ENCODE measurements around the gene PPA2.
A peak's percentile ranks its signal among the peaks of the same experiment; 100 is the strongest.
"Not testable (repeated sequence)": the region's sequence is repeated elsewhere in the genome, so short reads cannot be mapped to it uniquely, and the experiment has no call there.

Gene PPA2

DNA sequence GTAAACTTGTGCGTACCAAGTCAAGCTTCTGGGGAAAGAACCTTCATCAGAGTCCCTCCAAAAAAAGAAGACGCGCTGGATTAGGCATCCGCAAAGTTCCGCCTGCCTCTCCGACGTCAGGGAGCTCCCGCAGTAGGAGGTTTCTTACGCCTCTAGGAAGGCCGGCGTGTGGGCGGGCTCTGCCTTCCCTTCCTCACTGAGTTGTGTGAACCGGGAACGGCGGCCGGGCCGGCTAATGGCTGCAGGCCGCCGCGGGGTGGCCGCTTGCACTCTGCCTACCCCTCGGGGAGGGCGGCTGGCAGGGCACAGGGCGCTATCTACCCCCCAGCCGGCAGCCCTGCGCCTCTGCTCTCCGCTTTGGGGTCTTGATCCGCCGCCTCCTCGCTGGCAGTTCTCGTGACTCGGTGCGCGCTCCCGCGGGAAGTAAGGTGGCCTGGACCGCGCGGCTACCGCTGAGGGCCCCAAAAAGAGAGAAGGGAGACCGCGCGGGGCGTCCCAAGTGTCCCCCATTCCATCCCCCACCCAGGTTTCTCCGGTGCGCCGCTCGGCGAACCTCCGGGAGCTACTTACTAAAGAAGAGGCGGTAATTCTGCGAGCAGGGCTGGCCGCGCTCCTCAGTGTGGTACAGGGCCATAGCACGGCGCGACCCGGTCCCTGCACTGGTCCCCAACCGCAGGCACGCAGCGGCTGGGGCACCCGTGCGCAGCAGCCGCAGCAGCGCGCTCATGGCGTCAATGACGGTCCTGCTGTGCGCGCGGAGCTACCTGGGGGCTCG, at the start of gene PPA2:
PPA2 (minus strand) TSS at position 739 of the 775 bp plus-strand sequence; CDS start at position 727, 12 bp downstream.
- peak; percentile 29 for DNase-seq

DNA sequence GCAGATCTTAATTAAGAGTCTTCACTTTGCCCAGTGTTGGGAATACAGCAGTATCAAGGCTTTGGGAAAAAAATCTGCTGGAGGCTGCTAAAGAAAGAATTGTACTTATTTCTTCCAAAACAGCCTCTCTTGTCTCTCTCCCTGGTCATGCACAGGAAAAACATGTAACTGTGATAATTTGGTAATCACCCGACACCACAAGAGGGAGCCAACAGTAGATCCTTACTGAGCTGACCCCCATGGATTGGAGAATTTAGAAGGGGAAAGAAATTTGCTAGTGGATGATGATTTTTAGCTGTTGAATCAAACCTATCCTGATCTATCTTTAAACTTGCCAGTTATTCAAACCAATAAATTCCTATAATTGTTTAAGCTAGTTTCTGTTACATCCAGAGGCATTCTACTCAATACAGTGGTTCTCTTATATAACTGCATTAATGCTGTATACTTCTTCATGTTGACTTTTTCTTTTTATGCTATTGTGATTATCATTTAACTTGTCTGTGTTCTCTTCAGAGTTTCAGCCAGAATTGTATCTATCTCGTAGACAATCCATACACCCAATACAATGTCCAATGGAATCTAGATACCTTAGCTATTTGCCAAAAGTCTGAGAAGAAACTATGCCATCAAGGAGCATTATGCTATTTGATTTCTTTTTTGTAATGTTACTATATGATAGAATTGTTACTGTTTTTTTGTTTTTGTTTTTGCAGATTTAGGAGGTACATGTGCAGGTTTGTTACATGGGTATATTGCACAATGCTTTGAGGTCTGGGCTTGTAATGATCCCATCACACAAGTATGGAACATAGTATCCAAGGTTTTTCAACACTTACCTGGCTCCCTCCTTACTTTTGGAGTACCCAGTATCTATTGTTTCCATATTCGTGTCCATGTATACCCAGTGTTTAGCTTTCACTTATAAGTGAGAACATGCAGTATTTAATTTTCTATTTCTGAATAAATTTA, 47.2 kb upstream of the PPA2 start:
- peak; percentile 12 for DNase-seq

DNA sequence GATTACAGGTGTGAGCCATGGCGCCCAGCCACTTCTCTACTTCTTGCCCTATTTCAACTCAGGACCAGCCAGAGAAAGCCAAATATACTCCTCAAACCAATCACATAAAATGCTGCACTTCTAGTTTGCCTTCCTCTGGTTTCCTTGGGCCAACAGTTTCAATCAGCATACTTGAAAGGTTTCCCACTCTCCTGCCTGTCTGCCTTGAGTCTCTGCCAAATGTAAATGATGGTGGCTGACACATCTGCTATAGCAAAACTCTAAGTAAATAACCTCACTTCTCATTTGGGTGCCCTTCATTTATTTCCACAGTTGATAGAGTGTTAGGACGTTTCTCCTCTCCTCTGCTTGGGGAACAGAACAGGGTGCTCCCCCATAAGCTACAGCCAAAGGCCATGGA, 36.4 kb upstream of the PPA2 start:
- DNase-seq, result no peak

DNA sequence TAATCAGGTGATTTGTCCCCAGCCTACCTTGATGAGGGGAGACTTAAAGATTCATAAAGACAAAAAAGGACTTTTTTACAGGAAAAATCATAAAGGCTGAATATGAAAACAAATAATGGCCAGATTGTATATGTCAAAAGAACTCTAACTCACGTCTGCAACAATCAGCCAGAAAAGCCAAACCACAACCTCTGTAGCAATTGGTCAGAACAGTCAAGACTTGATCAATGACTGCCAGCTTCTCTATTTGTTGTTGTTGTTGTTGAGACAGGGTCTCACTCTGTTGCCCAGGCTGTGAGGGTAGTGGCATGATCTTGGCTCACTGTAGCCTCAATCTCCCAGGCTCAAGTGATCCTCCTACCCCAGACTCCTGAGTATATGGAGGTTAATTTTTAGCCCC, 35.9 kb upstream of the PPA2 start:
- DNase-seq, result no peak

DNA sequence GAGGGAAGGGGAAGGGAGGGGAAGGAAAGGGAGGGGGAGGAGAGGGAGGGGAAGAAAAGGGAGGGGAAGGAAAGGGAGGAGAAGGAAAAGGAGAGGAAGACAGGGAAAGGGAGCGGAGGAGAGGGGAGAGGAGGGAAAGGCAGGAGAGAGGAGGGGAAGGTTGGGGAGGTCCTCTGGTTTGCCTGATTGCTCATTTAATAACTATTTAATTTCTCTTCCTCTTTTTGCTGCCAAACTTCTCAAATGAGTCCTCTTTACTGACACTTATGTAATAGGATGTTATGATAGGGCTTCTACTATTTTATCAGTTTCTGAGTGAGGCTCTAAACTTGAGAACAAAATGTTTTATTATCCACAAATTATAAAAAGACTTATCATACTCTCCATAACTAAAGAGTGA, 35.4 kb upstream of the PPA2 start:
- no peak for DNase-seq

DNA sequence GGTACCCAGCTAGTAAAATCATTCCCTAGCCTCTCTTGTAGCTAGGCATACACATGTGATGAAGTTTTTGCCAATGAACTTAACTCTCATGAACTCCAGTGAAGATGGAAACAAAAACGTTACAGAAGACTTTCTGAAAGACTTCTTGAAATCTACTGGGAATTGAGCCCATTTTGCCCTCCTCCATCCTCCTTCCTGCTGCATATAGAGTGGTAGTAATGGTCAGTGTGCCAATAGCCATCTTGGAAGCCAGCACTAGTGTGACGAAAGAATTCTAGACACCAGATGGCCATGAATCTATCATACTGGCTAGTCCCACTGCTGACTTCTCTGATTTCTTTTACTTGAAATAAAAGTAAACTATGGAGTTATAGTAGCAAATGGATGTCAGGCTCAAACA, 30.9 kb upstream of the PPA2 start:
- DNase-seq, result no peak

DNA sequence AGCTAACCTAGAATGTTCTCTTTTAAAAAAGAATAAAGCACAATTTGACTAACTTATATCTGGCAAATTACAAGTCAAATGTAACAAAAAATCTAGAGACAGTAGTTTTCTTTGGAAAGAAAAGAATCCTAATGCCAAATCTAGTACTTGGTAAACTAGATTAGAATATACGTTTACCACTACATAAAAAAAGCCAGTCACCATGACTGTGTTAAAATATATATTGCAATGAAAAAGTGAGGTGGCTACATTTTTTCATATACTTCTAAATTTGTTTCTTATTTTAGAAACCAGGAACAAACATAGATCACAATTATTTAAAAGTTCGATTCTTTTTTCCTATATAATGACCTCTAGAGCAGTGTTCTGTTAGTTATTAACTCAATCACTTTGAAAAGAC, 29.6 kb upstream of the PPA2 start:
- no peak for DNase-seq

DNA sequence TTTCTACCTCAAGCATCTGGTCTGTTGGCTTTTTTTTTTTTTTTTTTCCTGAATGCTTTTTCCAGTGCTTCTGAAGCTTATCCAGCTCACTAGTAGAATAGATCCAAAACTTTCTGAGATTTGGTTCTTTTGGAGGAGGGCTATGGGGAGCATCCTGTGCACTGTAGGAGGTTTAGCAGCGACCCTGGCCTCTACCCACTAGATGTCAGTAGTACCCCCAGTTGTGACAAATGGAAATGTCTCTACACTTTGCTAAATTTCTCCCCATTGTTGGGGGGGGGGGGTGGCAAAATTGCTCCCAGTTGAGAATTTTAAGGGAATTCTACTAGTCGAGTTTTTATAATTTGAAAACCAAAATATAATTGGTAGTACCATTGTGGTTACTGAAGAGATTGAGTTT, 23.0 kb upstream of the PPA2 start:
- no peak for DNase-seq

DNA sequence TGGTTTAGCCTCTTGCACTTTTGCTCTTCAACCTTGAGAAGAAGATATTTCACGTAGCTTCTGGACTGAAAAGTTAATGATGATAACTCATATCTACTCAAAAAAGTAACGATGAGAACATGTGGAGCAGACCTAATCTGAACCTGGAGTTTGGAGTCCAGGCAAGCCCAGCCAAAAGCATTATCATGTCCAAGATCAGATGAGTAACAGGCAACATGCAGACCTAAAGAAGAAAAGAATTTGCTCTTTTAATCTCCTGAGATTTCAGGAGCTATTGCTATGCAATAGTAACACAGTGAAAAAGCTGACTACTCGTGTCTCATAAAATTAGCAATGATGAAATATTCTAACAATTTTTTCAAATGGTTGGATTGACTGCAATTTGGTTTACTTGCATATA, 21.8 kb upstream of the PPA2 start:
- DNase-seq, result no peak

DNA sequence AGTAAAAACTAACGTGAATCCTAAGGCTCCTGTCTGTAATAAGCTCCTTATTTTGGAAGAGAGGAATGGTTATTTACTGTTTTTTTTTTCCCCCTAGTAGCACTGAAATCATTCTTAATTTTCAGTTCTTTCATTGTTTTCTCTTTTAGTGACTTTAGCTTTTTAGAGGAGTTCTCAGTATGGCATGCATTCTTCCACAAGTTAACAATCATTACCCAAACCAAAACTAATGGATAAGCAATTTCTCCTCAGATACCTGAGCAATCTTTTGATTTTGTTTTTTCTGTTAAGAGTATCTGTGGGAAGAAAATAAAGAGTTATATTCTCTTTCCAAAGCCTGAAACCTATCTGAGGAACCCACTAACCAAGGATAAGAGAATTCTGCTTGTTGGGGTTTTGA, 16.7 kb upstream of the PPA2 start:
- no peak for DNase-seq

DNA sequence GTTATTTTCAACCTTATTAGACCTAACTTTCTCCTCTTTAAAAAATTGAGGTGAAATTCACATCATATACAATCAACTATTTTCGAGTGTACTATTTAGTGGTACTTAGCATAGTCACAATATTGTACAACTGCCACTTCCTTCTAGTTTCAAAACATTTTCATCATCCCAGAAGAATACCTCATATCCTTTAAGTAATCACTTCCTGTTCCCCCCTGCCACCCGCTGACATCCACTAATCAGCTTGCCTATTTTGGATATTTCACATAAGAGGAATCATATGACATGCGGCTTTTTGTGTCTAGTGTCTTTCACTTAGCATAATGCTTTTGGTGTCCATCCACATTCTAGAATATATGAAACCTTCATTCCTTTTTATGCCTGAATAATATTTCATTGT, 10.0 kb upstream of the PPA2 start:
- DNase-seq, result no peak

DNA sequence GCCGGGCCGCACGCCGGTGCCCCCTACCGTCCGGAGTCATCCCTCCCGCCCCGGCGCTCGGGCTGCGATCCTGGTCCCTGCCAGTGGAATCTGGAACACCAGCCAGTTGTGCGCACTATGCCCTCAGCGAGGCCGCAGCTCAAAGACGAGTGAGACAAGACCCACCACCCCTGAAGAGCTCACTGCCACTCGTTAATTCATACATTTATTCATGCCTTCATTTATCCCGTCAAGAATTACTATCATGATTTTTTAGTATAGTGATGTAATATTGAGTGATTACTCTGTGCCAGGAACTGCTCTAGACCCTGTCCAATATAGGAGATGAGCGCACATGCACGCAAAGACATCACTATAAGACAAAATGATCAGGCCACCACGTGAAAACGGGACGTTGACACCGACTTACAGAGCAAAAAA, 247 bp upstream of the PPA2 start:
- peak; percentile 36 for DNase-seq

DNA sequence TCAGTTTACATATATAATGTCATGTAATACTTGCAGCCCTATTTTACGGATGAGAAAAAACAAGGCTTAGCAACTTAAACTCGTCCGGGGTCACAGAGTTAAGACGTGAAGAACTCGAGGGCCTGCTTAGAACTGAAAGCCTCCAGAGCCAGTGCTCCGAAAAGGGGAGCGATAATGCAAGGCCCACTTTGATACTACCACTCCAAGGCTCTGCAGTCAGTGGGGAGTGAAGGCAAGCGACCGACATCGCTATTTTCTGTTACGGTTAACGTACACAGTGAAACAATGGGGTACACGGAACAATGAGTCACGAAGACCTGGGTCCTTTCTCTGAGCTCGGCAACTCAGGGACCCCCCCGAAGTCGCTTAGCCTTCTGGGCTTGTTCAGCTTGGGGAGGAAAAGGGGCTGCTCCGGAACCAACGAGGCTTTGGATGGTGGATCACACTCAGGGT, 965 bp downstream of the PPA2 start:
- no peak for DNase-seq

DNA sequence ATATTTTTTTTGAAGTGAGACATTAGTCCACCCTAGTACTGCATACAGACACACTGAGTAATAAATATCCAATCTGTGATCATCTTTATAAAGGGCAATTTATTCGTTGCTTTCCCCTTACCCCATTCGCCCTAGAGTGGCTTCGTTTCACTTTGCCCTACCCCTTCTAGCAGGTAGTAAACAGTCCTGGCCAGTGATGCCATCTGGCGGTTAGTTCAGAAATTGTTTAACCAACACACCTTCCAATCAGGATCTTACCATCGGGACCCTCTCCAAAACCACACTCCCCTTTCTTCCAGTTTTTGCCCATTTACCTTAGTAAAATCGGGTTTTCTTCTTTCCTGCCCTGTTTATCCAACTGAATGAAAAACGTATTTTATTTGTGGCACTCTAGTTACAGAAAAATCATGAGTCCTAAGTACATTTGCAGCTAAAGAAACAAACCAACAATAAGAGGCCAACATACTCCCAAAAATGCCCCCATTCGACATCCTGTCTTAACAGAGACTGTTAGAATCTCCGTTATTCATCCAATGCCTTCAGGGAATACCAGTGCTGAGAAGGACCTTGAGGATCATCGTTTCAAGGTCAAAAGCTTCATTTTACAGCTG, 2.2 kb downstream of the PPA2 start:
- no peak for DNase-seq

DNA sequence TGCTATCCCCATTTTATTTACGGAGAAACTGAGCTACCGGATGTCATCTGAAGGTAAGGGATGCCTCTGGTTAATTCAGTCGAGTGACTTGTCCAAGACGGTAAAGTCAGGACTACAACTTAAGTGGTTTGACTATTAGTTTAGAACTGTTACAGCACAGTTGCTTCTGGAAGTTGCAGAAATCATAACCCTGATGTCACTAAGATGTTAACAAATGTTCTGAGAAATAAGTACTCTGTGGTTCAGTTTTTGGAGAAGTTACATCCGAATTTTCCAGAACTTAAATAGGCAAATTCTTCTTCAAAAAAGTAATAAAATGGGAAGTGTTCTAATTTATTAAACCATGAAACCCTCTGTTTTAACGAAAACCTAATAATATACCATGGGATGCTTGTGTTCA, 3.1 kb downstream of the PPA2 start:
- DNase-seq, result no peak

DNA sequence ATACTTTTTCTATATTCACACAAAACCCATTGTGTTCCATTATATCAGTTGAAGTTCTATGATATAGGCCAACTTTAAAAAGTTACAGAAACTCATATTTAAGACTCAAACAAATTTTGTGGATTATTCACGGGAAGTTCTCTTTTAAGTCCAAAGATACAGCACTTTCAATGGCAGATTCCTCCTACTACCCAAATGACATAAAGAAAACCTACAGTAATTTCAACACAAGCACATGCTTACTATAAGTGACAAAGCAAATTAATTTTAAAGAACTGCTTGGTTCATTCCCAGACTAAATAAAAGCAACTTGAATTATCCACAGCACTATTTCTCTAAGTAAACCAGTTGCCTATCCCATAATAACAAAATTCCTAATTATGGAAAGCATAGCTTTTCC, 4.1 kb downstream of the PPA2 start:
- no peak for DNase-seq

DNA sequence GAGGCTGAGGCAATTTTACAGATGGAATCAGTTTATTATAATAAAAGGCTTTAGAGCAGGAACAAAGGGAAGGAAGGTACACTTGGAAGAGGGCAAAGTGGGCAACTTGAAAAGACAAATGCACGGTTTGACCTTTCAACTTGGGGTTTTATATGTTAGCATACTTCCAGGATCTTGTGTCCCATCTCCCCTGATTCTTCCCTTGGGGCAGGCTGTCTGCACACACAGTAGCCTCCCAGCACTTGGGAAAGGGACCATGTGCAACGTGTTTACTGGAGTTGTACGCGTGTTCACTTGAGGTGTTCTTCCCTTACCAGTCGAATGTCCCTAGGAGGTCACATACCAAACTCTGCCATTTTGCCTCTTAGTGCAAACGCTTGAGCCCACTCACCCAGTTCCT, 7.3 kb downstream of the PPA2 start:
- no peak for DNase-seq

DNA sequence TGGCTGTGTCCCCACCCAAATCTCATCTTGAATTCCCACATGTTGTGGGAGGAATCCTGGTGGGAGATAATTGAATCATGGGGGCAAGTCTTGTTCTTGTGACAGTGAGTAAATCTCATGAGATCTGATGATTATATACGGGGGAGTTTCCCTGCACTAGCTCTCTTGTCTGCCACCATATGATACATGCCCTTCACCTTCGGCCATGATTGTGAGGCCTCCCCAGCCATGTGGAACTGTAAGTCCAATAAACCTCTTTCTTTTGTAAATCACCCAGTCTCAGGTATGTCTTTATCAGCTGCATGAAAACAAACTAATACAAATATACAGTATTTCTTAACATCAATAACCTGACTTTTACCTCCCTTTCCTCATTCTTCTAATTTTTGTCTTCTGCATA, 9.3 kb downstream of the PPA2 start:
- DNase-seq, result not testable (repeated sequence)

DNA sequence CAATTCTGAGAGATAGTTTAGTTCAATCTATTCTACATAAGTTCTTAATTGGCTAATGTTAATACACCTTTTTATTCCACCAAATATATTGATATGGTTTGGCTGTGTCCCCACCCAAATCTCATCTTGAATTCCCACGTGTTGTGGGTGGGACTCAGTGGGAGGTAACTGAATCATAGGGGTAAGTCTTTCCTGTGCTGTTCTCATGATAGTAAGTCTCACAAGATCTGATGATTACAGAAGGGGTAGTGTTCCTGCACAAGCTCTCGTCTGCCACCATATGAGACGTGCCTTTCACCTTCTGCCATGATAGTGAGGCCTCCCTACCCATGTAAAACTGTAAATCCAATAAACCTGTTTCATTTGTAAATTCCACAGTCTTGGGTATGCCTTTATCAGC, 11.3 kb downstream of the PPA2 start:
- DNase-seq, result no peak

DNA sequence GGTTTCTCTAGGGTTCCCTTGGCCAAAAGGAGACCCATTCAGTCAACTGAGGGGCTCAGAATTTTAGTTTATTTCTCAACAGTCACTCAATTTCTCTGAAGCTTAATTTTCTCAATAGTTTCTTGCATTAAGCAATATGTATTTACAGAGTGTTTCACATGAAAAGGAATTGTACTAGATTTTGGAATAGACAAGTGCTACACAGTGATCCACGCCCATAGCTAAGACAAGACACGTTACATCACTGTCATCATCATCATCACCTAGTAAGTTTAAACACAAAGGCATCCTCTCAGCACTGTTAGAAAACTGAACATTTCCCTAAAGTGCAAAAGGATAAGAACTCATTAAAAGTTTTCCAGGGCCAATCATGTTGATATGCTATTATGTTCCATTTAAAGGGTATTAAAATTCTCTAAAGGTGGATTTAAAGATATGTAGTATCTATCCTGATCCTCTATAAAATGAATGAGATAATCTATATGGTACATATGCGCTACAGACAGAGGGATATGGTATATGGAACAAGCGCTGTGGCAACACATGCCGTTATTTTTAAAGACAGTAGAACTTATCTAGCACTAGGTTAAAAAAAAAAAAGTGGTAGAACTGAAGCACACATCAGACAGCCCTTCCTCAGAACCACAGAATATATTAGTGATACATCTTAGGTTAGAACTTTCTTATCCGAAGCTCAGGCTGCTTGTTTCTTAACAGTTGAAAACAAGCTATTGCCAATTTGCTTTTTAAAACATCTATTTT, 12.1 kb downstream of the PPA2 start:
- DNase-seq, result no peak

DNA sequence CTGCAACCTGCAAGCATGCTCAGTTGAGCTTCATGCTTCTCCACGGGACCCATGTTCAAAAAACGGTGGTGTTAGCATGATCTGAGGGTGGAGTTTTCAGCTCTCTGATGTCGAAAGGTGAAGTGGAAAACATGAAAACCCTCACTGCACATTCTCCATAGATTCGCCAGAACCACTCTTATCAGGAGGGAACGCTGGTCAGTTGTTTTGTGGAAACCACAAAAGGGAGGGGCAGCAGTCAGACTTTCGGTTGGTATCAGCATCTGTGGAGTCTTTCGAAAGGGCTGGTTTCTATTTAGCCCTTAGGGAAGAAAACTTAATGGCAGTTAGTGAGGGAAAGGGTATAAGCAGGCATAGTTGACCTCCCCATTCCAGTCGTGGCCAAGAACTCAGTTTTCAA, 12.6 kb downstream of the PPA2 start:
- no peak for DNase-seq

DNA sequence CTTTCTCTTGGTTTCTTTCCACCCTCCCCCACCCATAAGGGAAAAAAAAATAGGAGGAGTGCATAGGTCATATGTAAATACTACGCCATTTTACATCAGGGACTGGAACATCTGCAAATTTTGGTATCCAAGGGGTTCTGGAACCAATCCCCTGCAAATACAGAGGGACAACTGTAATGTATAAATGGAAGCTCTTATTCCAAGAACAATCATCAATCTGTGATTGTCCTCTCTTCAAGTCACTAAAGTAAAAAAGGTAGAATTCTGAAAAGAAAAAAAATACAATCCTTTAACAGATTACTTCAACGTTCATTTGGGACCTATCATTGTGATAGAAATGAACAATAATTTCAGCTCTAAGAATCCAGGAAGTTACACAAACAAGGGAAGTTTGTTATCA, 13.6 kb downstream of the PPA2 start:
- DNase-seq, result no peak

DNA sequence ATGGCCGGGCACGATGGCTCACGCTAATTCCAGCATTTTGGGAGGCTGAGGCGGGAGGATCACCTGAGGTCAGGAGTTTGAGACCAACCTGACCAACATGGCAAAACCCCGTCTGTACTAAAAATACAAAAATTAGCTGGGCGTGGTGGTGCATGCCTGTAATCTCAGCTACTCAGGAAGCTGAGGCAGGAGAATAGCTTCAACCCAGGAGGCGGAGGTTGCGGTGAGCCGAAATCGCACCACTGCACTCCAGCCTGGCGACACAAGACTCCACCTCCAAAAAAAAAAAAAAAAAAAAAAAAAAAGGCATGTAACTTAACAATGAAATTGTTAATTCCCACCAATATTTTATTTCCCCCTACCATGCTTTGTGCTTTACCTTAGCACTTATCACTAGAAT, 15.3 kb downstream of the PPA2 start:
- not testable (repeated sequence) for DNase-seq
